Measurements from ENCODE around the gene OR52N2. TPM values are rescaled to one million over a fixed set of nuclear protein-coding genes. Genes with fewer than 3 reads are reported as not detected.

Gene OR52N2
- total RNA-seq, 2 donors from 2014 or later: not detected

DNA sequence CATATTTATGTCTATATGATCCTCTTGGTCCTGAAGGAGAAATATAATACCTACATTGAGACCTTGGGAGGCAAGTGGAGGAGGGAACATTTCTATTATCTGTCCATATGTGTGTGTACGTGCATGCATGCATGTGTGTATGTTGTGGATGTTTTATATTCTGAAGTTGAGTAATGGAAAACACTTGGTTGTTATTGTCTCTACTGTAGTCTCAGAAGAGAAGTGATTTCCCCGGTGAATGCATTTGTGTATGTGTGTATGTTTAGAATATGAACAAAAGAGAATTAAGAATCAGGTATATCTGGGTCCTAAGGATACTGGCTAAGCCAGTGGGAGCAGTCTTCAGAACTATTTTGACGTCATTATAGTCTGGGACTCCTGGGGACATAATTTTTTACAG, 17.6 kb upstream of the OR52N2 start, which contains the start of gene OR52N1:
TSS of gene OR52N1 (minus strand) at position 101 of the 400 bp plus-strand sequence. CDS start 2,449 bp downstream, outside the sequence.
- Mint-ChIP-seq H3K27ac (no peak within 1 kb of the TSS), H3K9me3 (no peaks in the 10 kb centered on the region), H3K36me3 (ENCODE audit: low read depth) (no peaks in the 10 kb centered on the region), H3K4me3 (no peak within 1 kb of the TSS), H3K4me1 (no peaks in the 10 kb centered on the region), H3K27me3 (ENCODE audit: insufficient read depth) (no peaks in the 10 kb centered on the region)
- Histone ChIP-seq H3K27me3 (ENCODE audit: control insufficient read depth, insufficient read depth, low read length, poor library complexity, severe bottlenecking) (no peaks in the 10 kb centered on the region), H3K4me3 (ENCODE audit: low read length) (no peak within 1 kb of the TSS), H3K4me1 (ENCODE audit: control insufficient read depth, insufficient read depth, low read length) (no peaks in the 10 kb centered on the region), H3K9me3 (ENCODE audit: control insufficient read depth, low read length) (no peaks in the 10 kb centered on the region), H3K9ac (ENCODE audit: extremely low read depth, low read length, poor library complexity, severe bottlenecking) (no peak within 1 kb of the TSS), H3K27ac (ENCODE audit: low read depth, low read length) (no peak within 1 kb of the TSS), H3K36me3 (ENCODE audit: control insufficient read depth, insufficient read depth, low read length) (no peaks in the 10 kb centered on the region)
- DNase-seq: no peak
- WGBS, 2 experiments (ENCODE audit: insufficient coverage in 1 of 2, insufficient read length in 1 of 2): 84 to 100% methylated on average over 1 to 3 of the region's 3 CpGs
- no peak for TF ChIP-seq CTCF (conservative IDR thresholded peaks at IDR 0.05)

DNA sequence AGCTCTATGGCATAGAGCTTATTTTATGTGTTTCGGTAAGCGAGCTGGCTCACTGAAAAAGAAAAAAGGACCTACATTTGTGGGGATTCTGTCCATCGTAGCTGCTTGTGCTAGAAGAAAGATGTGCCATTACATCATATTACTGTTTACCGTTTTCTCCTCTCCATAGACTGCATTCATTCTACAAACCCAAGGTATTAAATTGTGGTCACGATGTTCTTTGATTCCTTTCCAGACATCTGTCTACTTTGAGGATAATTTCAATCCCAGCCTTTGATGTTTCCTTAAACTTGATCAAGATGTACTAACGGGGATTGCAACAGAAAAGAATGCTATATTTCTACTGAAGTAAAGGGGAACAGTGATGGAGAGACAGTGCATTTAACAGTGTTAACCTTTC, 12.2 kb upstream of the OR52N2 start:
- Mint-ChIP-seq H3K36me3 (ENCODE audit: low read depth) (no peaks in the 10 kb centered on the region), H3K27me3 (ENCODE audit: insufficient read depth) (no peaks in the 10 kb centered on the region), H3K4me1 (no peaks in the 10 kb centered on the region), H3K27ac (no peak overlapping the region), H3K9me3 (no peaks in the 10 kb centered on the region), H3K4me3 (no peak overlapping the region)
- H3K36me3 ChIP-seq (ENCODE audit: control insufficient read depth, insufficient read depth, low read length): no peaks in the 10 kb centered on the region
- no peak overlapping the region for H3K4me3 ChIP-seq (ENCODE audit: low read length)
- no peaks in the 10 kb centered on the region for H3K4me1 ChIP-seq (ENCODE audit: control insufficient read depth, insufficient read depth, low read length)
- no peaks in the 10 kb centered on the region for H3K9me3 ChIP-seq (ENCODE audit: control insufficient read depth, low read length)
- no peak for TF ChIP-seq CTCF (conservative IDR thresholded peaks at IDR 0.05)
- H3K27ac ChIP-seq (ENCODE audit: low read depth, low read length): no peak overlapping the region
- 94 to 98% methylated on average over 5 to 6 of the region's 6 CpGs for WGBS, 2 experiments (ENCODE audit: insufficient coverage in 1 of 2, insufficient read length in 1 of 2)
- H3K9ac ChIP-seq (ENCODE audit: extremely low read depth, low read length, poor library complexity, severe bottlenecking): no peak overlapping the region
- DNase-seq: no peak
- H3K27me3 ChIP-seq (ENCODE audit: control insufficient read depth, insufficient read depth, low read length, poor library complexity, severe bottlenecking): no peaks in the 10 kb centered on the region

DNA sequence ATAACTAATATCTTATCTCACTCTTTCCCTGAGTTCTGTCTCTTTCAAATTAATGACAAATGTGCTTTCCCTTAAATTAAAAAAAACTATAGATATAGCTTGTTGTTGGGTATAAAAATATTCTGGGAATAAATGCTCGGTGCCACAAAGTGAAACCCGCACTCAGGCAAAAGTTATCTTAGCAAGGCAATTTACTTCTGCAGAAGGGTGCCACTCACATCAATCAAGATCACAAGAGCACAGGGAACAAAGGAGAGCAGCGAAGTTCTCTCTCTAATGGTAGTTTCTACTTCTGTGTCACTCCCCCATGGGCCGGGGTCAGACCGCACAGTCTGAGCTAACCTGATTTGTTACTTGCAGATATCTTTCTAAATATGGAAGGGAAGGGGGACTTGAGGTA, 4.7 kb upstream of the OR52N2 start:
- Mint-ChIP-seq H3K9me3 (peaks cover 7% of the 10 kb centered on the region), H3K36me3 (ENCODE audit: low read depth) (no peaks in the 10 kb centered on the region), H3K4me3 (no peak overlapping the region), H3K4me1 (peaks cover 5% of the 10 kb centered on the region), H3K27ac (no peak overlapping the region), H3K27me3 (ENCODE audit: insufficient read depth) (peaks cover 5% of the 10 kb centered on the region)
- Histone ChIP-seq H3K27ac (ENCODE audit: low read depth, low read length) (no peak overlapping the region), H3K9ac (ENCODE audit: extremely low read depth, low read length, poor library complexity, severe bottlenecking) (no peak overlapping the region), H3K4me3 (ENCODE audit: low read length) (no peak overlapping the region), H3K27me3 (ENCODE audit: control insufficient read depth, insufficient read depth, low read length, poor library complexity, severe bottlenecking) (no peaks in the 10 kb centered on the region), H3K9me3 (ENCODE audit: control insufficient read depth, low read length) (peaks cover 11% of the 10 kb centered on the region), H3K36me3 (ENCODE audit: control insufficient read depth, insufficient read depth, low read length) (no peaks in the 10 kb centered on the region), H3K4me1 (ENCODE audit: control insufficient read depth, insufficient read depth, low read length) (no peaks in the 10 kb centered on the region)
- no peak for TF ChIP-seq CTCF (conservative IDR thresholded peaks at IDR 0.05)
- WGBS, 2 experiments (ENCODE audit: insufficient coverage in 1 of 2, insufficient read length in 1 of 2): 0 to 76% methylated on average over 1 to 5 of the region's 5 CpGs
- no peak for DNase-seq
